GM21515 (cell line): ENCODE data around the gene ATP8A2.

Source experiments
- ATAC-seq: cut with Tn5 transposase; IDR thresholded peaks from one replicate; pipeline ENCODE4 v1.9.1; 2021; ENCODE audit not compliant: unreplicated experiment

ATP8A2 gene

GRCh38 chr13:25679936-25680335 lies 308.2 kb downstream of the ATP8A2 start:
- ATAC-seq, result no peak

- no peak for ATAC-seq
Measured at GRCh38 chr13:25682276-25682675, 310.5 kb downstream of the ATP8A2 start.

- ATAC-seq, result no peak
Measured at GRCh38 chr13:25683056-25683455, 311.3 kb downstream of the ATP8A2 start.

DNA sequence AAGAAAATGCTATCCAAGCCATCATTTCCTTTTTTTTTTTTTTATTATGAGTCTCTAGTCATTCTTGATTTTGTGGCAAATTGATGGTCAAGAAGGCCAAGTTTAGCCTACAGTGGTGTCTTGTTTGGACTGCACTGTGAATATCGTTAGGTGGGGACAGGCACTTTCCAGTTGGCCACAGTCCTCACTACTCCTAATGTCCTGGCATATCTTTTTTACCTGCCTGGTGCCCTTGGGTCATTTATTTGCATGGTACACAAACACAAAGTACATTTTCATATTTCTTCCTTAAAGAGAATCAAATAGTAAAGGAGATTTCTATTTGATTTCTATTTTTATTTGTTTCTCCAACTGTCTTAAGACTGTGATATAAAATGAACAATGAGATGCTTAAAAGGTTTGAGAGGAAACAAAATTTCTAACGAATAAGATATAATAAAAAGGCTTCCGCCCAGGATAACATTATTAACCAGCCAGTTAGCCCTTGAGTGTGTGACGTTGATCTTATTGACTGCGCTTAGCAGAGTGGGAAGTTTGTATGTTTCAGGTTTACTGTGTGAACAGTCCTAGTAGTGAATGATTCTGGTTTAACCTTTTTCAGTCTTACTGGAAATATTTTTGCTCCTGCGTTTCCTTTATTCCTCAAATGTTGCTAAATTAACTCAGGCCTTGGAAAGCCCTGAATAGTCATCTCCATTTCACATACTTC lies 312.0 kb downstream of the ATP8A2 start:
- no peak for ATAC-seq

DNA sequence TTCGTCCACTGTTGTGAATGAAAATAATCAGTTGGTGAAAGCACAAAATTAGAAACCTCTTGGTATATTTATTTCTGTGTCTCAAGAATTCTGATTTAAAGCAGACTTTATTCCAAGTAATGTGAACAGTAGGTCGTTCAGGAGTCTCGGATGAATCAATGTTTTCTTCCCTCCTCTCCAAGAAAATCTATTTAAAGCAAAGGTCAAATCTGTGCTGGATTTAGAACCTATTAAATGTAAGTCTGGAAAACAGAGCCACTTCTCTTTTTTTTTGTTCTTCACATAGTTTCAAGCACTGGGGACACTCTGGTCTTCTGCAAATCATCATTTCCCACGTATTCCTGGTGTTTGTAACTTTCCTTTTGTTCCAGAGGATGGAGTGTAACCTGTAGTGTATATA lies 312.7 kb downstream of the ATP8A2 start:
- ATAC-seq, result no peak

GRCh38 chr13:25686831-25687470 lies 315.2 kb downstream of the ATP8A2 start:
- ATAC-seq, result no peak

- no peak for ATAC-seq
Measured at GRCh38 chr13:25687471-25688225, 315.9 kb downstream of the ATP8A2 start.

- no peak for ATAC-seq
Measured at GRCh38 chr13:25688536-25688935, 316.8 kb downstream of the ATP8A2 start.

GRCh38 chr13:25689539-25689938 lies 317.8 kb downstream of the ATP8A2 start:
- no peak for ATAC-seq

- no peak for ATAC-seq
Measured at GRCh38 chr13:25690582-25690981, 318.8 kb downstream of the ATP8A2 start.

DNA sequence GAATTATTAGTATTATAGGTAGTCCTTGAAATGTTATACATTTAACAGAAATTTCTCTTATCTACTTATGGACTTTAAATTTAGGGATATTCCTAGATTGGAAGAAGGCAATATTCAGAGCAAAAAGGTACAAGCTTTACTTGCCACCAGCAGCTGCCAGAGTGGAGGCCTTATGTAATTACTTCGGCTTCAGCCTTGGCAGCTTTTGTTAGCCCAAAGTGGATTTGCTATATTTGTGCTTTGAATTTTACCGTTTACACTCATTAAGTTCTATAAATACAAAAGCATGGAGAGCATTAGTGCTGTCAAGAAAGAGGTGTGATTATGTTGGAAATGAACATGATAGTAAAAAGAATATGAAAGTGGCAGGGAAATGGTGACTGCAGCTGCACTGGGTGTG lies 319.9 kb downstream of the ATP8A2 start:
- no peak for ATAC-seq

GRCh38 chr13:25692099-25692498 lies 320.3 kb downstream of the ATP8A2 start:
- no peak for ATAC-seq

- ATAC-seq, result no peak
Measured at GRCh38 chr13:25699056-25699455, 327.3 kb downstream of the ATP8A2 start.

DNA sequence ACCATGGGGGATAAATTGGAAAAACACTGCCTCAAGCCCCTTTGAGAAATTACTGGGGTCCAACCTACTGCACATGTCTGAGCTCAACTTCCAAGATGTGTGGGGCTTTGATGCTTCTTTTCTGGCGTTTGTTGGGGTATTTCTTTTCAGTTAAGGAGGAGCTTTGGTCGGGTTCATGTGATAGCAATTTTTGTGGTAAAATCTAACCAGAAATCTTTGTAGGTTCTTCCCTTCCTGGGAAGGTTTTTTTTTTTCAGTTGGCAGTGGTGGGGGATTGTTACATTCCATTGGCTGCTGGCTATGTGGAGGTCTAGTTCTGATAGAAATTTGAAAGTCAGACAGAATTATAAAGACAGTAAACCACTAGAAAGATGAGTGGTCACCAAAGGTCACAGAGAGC lies 327.8 kb downstream of the ATP8A2 start:
- ATAC-seq, result no peak

DNA sequence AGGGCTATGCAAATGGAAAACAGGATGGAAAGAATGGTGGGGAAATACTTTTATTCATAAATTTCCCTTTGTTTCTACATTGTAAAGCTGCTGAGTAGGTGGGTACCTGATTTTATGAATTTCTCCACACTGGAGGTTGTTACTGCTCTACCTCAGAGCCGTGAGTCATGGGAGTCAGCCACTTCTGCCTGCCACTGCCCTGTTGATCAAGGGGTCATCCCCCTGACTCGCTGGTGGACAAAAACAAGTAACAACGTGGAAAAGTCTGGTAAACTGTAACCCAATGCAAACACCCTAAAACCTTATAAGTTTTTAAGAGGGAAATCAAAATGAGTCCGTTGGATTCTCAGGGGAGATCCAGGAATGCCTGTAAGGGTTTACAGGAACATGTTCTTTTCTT lies 329.5 kb downstream of the ATP8A2 start:
- no peak for ATAC-seq

- ATAC-seq, result no peak
Measured at GRCh38 chr13:25702386-25702785, 330.6 kb downstream of the ATP8A2 start.

- ATAC-seq, result no peak
Measured at GRCh38 chr13:25707726-25708125, 336.0 kb downstream of the ATP8A2 start.

GRCh38 chr13:25708268-25708667 lies 336.5 kb downstream of the ATP8A2 start:
- ATAC-seq, result no peak

DNA sequence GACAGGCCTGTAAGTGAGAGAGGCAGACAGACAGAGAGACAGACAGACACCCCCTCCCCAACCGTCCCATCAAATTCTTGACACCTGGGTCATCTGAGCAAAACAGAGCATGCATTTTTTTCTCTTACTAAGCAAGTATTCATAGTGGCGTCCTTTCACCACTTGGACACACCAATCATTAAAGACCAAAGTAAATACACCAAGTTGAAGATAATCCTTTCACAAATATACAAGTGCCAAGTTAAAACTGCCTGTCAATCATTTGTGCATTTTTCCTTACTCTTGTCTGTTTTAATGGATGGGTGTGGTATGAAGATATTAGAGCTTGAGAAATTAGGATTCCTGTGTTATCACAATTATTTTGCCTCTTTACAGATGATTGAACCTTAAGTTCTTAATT lies 337.3 kb downstream of the ATP8A2 start:
- ATAC-seq, result no peak

GRCh38 chr13:25715760-25716159 lies 344.0 kb downstream of the ATP8A2 start:
- ATAC-seq, result no peak

GRCh38 chr13:25717666-25718197 lies 346.0 kb downstream of the ATP8A2 start:
- ATAC-seq, result no peak

GRCh38 chr13:25719666-25720065 lies 347.9 kb downstream of the ATP8A2 start:
- ATAC-seq, result no peak
